ENCODE results near the gene RPRD1B. TPM values are rescaled to one million over a fixed set of nuclear protein-coding genes. Genes with fewer than 3 reads are reported as not detected.
A peak's percentile ranks its signal among the peaks of the same experiment; 100 is the strongest.

RPRD1B gene
- polyA plus RNA-seq, 3 donors: 3.6 to 12.3 (median 4.7) TPM

GRCh38 chr20:38132156-38132909 is 98.8 kb downstream of the RPRD1B start:
- no peak overlapping the region for H3K9ac ChIP-seq (ENCODE audit: insufficient read depth, low read length, poor library complexity, severe bottlenecking)
- intact Hi-C loops (cut with micrococcal nuclease): no loop called here
- 96% methylated on average over 14 of the region's 26 CpGs for WGBS (ENCODE audit: insufficient coverage)
- H3K79me2 ChIP-seq (ENCODE audit: insufficient read depth, low read length): no peaks in the 10 kb centered on the region
- H3K4me1 ChIP-seq (ENCODE audit: control insufficient read depth in 1 of 2, insufficient read depth in 2 of 2, low read length in 2 of 2): no peaks in the 10 kb centered on the region
- H3K27ac ChIP-seq (ENCODE audit: low read depth in 1 of 2, low read length in 2 of 2): no peak overlapping the region
- no peaks in the 10 kb centered on the region for H3K9me3 Mint-ChIP-seq
- H3K9me3 ChIP-seq (replicated peaks in 1 of 2; ENCODE audit: control insufficient read depth in 1 of 2, insufficient read depth in 1 of 2, low read length in 2 of 2): no peaks in the 10 kb centered on the region
- no peak overlapping the region for H2AFZ ChIP-seq (ENCODE audit: insufficient read depth, low read depth, low read length, poor library complexity, severe bottlenecking)
- no peaks in the 10 kb centered on the region for H4K20me1 ChIP-seq (ENCODE audit: insufficient read depth, low read length)
- H3K27ac Mint-ChIP-seq: peak overlapping the region in 1 of 7 donors; percentile 50
- H3K4me2 ChIP-seq (replicated peaks; ENCODE audit: extremely low read depth, low read length, poor library complexity, severe bottlenecking): no peak overlapping the region
- H3K4me3 ChIP-seq (replicated peaks in 1 of 3; ENCODE audit: low read depth in 2 of 3, low read length in 3 of 3): no peak overlapping the region
- TF ChIP-seq, protein P1, sequence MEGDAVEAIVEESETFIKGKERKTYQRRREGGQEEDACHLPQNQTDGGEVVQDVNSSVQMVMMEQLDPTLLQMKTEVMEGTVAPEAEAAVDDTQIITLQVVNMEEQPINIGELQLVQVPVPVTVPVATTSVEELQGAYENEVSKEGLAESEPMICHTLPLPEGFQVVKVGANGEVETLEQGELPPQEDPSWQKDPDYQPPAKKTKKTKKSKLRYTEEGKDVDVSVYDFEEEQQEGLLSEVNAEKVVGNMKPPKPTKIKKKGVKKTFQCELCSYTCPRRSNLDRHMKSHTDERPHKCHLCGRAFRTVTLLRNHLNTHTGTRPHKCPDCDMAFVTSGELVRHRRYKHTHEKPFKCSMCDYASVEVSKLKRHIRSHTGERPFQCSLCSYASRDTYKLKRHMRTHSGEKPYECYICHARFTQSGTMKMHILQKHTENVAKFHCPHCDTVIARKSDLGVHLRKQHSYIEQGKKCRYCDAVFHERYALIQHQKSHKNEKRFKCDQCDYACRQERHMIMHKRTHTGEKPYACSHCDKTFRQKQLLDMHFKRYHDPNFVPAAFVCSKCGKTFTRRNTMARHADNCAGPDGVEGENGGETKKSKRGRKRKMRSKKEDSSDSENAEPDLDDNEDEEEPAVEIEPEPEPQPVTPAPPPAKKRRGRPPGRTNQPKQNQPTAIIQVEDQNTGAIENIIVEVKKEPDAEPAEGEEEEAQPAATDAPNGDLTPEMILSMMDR (IDR thresholded peaks at IDR 0.05): no peak
- DNase-seq: no peak
- no peaks in the 10 kb centered on the region for H3K36me3 Mint-ChIP-seq
- peaks cover 9% of the 10 kb centered on the region for H3K4me1 Mint-ChIP-seq
- H3K27me3 ChIP-seq (ENCODE audit: control insufficient read depth in 2 of 2, insufficient read depth in 2 of 2, low read length in 2 of 2): no peaks in the 10 kb centered on the region
- no peaks in the 10 kb centered on the region for H3K36me3 ChIP-seq (replicated peaks in 1 of 2; ENCODE audit: control insufficient read depth in 1 of 2, insufficient read depth in 2 of 2, low read length in 2 of 2)
- peaks cover 2 to 7% (median 5%) of the 10 kb centered on the region in 3 donors for H3K27me3 Mint-ChIP-seq (ENCODE audit: low read depth in 3 of 3)
- H3K4me3 Mint-ChIP-seq: no peak overlapping the region

DNA sequence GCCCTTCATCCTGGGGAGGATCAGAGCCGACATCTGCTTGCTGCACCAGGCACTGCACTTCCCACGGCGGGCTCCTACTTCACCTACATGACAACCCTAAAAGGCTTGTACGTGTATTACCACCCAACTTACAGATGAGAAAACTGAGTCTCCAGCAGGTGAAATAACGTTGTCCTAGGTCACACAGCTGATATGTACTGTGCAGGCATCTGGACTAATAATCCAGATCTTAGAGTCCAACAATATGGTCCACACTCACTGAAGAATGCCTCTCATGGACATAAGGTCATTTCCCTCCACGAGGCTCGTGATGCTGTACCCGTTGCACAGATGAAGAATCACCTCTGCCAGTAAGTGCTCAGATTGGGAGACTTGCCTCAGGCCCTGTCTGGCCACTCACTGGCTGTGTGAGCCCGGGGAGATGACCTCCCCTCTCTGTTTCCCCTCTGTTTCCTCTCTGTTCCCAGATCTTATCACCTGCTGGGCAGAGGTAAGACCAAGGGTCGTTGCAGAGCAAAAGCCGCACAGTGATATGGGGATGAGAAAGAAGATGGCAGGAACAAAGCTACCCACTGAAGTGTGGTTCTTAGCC is 99.5 kb downstream of the RPRD1B start:
- Histone ChIP-seq H3K9ac (ENCODE audit: insufficient read depth, low read length, poor library complexity, severe bottlenecking) (no peak overlapping the region), H3K27me3 (ENCODE audit: control insufficient read depth in 2 of 2, insufficient read depth in 2 of 2, low read length in 2 of 2) (no peaks in the 10 kb centered on the region), H3K4me2 (replicated peaks; ENCODE audit: extremely low read depth, low read length, poor library complexity, severe bottlenecking) (no peak overlapping the region), H4K20me1 (ENCODE audit: insufficient read depth, low read length) (no peaks in the 10 kb centered on the region), H3K4me3 (replicated peaks in 1 of 3; ENCODE audit: low read depth in 2 of 3, low read length in 3 of 3) (no peak overlapping the region), H3K36me3 (replicated peaks in 1 of 2; ENCODE audit: control insufficient read depth in 1 of 2, insufficient read depth in 2 of 2, low read length in 2 of 2) (no peaks in the 10 kb centered on the region), H3K4me1 (ENCODE audit: control insufficient read depth in 1 of 2, insufficient read depth in 2 of 2, low read length in 2 of 2) (no peaks in the 10 kb centered on the region), H3K9me3 (replicated peaks in 1 of 2; ENCODE audit: control insufficient read depth in 1 of 2, insufficient read depth in 1 of 2, low read length in 2 of 2) (no peaks in the 10 kb centered on the region), H3K27ac (ENCODE audit: low read depth in 1 of 2, low read length in 2 of 2) (no peak overlapping the region), H2AFZ (ENCODE audit: insufficient read depth, low read depth, low read length, poor library complexity, severe bottlenecking) (no peak overlapping the region), H3K79me2 (ENCODE audit: insufficient read depth, low read length) (no peaks in the 10 kb centered on the region)
- intact Hi-C loops (cut with micrococcal nuclease): no loop called here
- H3K4me3 Mint-ChIP-seq: no peak overlapping the region
- peaks cover 2 to 10% (median 5%) of the 10 kb centered on the region in 3 donors for H3K27me3 Mint-ChIP-seq (ENCODE audit: low read depth in 3 of 3)
- WGBS (ENCODE audit: insufficient coverage): 91% methylated on average over 11 of the region's 11 CpGs
- H3K27ac Mint-ChIP-seq: no peak overlapping the region
- no peaks in the 10 kb centered on the region for H3K9me3 Mint-ChIP-seq
- TF ChIP-seq, protein P1 (IDR thresholded peaks at IDR 0.05): no peak
- H3K4me1 Mint-ChIP-seq: peaks cover 9% of the 10 kb centered on the region
- no peak for DNase-seq
- H3K36me3 Mint-ChIP-seq: peaks cover 0 to 3% of the 10 kb centered on the region in 2 donors
